Mesenteric fat pad (tissue), 1 donor: ENCODE measurements around the gene A4GNT. TPM values are rescaled to one million over a fixed set of nuclear protein-coding genes. Genes with fewer than 3 reads are reported as not detected.

ENCODE experiments used
- DNase-seq: peaks from one replicate; pipeline ENCODE4 v3.0.0-alpha.2; 2020; ENCODE audit warnings: low spot score
- total RNA-seq: library from RNA; stranded (reverse); fragmentation: NEBNext Ultra II Directional; extraction: Animal tissue kit (Norgen Biotek cat#: 25700); gene quantifications from one replicate; pipeline ENCODE4 v1.2.1, GENCODE V29; 2021
- donor health status: DM: yes; HTN: yes; CAD: no.

A4GNT gene
- total RNA-seq, 1 donor from 2014 or later = not detected

- no peak for DNase-seq
Observed at GRCh38 chr3:138079901-138080300, 52.3 kb downstream of the A4GNT start.

GRCh38 chr3:138078901-138079344 is 53.3 kb downstream of the A4GNT start:
- DNase-seq = no peak

GRCh38 chr3:138078096-138078495 is 54.1 kb downstream of the A4GNT start:
- no peak for DNase-seq

Other genes with a start within 250 kb of the A4GNT start
- gene CLDN18, start 122.2 kb downstream of the A4GNT start, total RNA-seq = not detected
- gene DZIP1L, start 16.8 kb downstream of the A4GNT start, total RNA-seq = 13.7 TPM
- gene DBR1, start 42.5 kb upstream of the A4GNT start, total RNA-seq = 11.1 TPM
- gene ARMC8, start 54.9 kb upstream of the A4GNT start, total RNA-seq = 102 TPM
- gene NME9, start 197.5 kb upstream of the A4GNT start, total RNA-seq = not detected
- 232 TPM for gene MRAS, start 216.2 kb upstream of the A4GNT start, total RNA-seq